Stimulated activated CD4-positive, alpha-beta T cell treated with anti-CD3 and anti-CD28 coated beads, Interleukin-2, amount 100 ng/mL, for 24 hours (primary cell): Measurements from ENCODE around the gene TMPRSS13.
"Not testable (repeated sequence)": the region's sequence is repeated elsewhere in the genome, so short reads cannot be mapped to it uniquely, and the experiment has no call there.

ENCODE experiments used
- DNase-seq, 2 donors: peaks; one replicate each; pipeline ENCODE4 v3.0.0-alpha.2; 2020

TMPRSS13 gene

GRCh38 chr11:117928446-117929141, 608 bp downstream of the TMPRSS13 start:
- DNase-seq: no peak

- DNase-seq: no peak
Measured at GRCh38 chr11:117927926-117928325, 1.3 kb downstream of the TMPRSS13 start.

DNA sequence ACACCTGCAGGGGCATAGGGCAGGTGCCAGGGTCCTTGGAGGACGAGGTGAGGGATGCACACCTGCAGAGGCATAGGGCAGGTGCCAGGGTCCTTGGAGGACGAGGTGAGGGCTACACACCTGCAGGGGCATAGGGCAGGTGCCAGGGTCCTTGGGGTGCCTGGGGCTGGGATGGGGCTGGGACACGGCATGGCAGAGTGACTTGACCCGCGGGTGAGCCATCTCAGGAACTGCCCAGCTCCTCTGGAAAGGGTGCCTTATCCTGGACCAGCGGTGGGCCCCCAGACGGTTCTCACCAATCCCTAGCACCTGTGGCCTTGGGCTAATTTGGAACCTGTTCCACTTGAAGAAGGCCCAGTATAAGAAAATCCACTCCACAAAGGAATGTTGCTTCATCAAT, 3.0 kb downstream of the TMPRSS13 start:
- not testable (repeated sequence) for DNase-seq

- no peak for DNase-seq
Measured at GRCh38 chr11:117925198-117925925, 3.8 kb downstream of the TMPRSS13 start.

DNA sequence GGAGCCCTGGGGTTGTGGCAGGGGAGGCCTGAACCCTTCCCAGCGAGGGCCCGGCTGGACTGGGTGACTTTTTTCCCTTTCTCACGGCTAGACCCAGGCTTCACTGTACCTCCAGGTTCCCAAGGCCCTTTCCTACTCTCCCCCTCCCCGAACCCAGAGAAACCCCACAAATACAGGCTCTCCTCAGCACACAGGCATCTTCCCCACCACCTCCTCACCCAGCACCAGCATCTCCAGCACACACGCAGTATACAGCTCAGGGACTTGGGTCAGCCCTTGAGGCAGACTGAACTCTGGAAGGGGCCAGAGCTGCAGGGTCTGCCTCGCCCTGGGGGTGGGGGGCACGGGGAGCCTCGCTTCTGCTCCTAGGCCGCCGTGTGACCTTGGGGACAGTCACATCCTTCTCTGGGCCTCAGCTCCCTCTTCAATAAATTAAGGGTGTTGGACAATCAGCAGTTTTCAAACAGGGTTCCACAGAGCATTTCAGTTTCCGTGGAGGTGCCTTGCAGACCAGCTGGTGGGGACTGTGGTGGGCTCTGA, 4.5 kb downstream of the TMPRSS13 start:
- no peak for DNase-seq

- DNase-seq: no peak
Measured at GRCh38 chr11:117923773-117924172, 5.4 kb downstream of the TMPRSS13 start.

GRCh38 chr11:117923275-117923674, 5.9 kb downstream of the TMPRSS13 start:
- no peak for DNase-seq

GRCh38 chr11:117921893-117922292, 7.3 kb downstream of the TMPRSS13 start:
- no peak for DNase-seq

DNA sequence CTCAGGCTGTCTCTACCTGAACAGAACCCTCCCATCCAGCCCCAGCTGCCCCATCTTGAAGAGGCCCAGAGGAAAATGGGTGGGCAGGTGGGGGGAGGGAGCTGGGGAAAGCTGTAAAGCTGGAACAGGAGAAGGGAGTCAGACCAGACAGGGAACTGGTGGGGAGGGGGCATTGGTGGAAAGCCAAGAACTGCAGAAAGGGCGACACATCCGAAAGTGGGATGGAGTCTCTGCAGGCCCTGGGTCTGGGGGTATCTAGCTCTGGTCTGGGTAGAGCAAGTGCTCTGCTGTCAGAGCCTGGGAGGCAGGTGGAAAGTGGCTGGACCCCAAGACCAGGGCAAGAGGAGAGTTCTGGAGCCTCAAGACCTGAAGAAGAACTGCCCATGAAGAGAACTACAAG, 7.7 kb downstream of the TMPRSS13 start:
- no peak for DNase-seq

DNA sequence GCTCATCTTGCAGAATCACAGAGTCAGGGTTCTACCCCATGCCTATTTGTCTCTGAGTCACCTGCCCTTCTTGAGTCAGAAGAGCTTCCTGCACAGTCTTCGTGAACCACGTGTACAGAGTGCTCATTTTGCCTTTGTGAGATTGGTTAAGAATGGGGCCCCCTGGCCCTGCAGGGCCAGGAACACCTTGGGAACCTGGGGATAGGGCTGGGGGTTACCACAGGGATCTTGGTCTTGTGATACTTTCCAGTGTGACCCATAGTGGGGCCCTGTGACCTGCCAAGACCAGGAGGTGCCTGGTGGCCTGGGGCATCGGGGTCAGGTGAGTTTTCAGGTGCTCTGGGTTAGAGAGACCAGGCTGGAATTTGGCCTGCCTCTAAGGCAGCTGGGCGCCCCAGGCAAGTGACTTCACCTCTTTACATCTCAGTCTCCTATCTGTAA, 9.4 kb downstream of the TMPRSS13 start:
- no peak for DNase-seq

DNA sequence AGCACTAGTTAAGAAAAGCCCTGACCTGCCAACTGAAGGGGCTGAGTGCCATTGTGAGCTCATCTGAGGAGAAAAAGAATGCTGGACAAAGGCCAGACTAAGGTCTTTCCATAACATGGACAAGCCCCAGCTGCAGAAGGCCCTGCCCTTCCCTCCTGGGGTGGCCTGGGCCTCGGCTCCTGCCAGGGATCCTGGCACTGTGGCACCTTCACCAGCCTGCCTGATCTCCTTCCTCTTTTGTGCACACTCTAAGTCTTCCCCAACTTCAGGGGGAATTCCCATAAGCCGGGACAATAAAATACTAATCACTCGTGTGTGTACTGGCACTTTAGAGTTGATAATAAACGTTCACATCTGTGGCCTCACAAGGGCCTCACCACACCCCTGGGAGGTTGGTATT, 9.9 kb downstream of the TMPRSS13 start:
- no peak for DNase-seq

DNA sequence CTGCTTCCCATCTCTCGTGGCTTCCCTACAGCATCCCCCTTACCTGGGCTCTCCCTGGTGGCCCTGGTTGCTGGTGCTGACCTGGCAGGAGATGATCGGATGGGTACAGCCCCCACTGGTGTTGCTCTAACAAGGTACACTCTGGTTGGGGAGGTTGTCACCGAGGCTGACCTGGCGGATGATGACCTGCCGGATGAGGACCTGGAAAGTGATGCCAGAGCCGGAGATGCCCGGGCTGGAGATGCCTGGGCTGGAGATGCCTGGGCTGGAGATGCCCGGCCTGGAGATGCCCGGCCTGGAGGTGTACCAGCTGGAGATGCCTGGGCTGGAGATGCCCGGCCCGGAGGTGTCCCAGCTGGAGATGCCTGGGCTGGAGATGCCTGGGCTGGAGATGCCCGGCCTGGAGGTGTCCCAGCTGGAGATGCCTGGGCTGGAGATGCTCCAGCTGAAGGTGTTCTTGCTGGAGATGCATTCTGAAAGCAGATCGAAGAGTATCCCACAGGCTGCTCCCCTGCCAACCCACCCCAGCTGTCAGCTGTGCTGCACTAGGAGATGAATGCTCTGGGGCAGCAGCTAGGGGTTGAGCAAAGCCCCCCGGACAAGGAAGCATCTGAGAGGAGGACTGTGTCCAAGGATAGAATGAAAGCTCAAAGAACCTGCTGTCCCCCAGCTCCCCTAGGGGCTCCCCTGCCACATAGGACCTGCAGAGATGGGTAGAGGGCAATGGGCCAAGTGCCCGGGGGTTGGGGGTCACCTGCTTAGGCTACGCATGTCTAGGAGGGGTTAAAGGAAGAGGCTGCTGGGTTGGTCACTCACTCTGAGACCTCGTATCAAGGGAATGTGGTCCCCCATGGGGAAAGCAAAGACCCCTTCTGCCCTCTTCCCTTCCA, 10.6 kb downstream of the TMPRSS13 start:
- no peak for DNase-seq

DNA sequence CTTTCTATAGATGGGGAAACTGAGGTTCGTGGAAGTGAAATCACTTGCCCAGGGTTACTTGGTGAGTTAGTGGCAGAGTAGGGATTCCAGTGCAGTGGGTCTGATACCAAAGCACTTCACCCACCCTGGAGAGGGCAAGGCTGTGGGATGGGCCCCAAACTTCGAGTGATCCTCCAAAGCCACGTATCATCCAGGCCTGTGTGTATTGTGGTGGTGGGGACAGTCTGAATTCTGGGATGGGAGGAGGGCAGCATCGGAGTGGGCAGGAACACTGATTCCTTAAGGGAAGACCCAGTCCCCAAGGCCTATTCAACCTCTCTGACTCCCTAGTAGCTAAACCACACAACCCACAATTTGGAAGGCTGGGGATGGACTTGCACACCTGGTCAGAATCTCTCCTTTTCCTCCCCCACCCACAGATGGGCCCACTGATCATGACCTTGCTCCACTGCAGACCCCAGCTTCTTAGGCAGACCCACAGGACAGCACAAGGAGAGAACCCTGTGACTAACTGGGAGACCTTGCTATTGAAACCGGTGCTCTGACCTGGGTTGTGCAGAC, 11.5 kb downstream of the TMPRSS13 start:
- DNase-seq: no peak

DNA sequence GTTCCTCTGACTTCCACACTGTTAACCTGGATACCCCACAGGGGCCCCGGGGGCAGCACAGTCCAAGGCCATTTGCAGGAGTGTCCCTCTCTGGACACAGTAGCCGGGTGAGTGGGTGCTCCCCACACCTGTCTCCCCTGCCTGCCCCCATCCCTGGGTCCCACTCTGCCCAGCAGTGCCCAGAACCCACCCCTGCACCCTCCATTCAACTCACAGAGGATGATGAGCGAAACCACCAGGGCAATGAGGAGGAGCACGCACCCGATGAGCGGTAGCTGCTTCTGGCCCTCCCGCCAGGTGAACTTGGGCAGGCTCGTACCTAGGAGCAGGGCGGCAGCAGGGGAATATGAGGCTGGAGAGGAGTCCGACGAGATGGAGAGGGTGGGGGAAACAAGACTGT, 12.2 kb downstream of the TMPRSS13 start:
- DNase-seq: no peak

DNA sequence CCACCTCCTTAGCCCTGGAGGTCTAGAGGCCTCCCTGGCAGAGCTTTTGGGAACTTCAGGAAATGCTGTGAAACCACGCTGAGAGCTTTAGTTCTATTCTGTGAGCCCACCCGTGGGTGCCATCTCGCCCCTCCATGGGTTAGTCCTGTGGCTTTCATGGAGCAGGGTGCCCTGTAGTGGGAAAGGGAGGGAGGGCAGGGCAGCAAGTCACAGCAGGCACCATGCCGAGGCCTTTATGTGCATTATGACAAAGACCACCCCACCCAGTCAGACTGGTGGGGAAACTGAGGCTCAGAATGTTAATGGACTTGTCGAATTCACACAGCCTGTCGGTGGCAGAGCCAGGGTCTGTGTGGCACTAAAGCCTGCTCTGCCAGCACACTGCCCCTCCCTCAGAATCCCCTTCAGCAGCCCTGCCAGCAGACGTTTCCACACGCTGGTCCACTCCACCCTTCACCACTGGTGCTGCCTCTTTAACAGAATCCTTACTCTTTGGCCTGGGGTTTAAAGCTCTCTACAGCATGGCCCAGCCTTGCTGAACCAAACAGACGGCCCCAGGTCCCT, 13.4 kb downstream of the TMPRSS13 start:
- DNase-seq: no peak

GRCh38 chr11:117914991-117915618, 14.1 kb downstream of the TMPRSS13 start:
- no peak for DNase-seq

DNA sequence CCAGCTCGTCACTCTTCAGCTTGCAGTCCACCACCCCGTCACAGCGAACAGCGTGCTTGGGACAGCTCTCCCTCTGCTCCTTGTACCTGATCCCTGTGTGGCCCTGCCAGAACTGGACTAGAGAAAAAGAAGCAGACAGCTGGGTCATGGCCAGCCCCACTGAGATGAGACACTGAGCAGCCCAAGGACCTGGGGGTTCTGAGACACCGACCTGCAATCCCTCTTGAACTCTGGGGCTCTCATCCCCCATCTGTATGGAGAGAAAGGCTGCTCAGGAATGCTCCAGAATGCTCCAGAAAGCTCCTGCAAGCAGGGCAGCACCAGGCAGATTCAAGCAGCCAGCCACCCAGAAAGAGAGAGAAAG, 14.8 kb downstream of the TMPRSS13 start:
- no peak for DNase-seq

GRCh38 chr11:117913736-117914397, 15.3 kb downstream of the TMPRSS13 start:
- no peak for DNase-seq

DNA sequence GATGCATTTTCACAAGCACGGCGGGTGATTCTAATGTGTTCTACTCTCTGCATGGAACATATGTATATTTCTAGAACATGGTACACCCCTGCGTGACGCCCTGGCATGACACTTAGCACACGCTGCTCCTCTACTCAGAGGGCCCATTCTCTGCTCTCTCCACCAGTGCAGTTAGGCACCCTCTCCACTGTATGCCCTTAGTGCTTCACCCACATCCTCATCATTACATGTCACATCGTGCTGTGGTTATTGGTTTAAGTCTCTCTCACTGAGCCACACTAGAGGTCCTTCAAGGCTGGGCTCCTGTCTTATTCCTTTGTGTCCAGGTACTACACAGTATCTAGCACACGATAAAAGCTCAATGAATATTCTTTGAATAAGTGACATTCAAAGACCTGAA, 16.7 kb downstream of the TMPRSS13 start:
- no peak for DNase-seq

DNA sequence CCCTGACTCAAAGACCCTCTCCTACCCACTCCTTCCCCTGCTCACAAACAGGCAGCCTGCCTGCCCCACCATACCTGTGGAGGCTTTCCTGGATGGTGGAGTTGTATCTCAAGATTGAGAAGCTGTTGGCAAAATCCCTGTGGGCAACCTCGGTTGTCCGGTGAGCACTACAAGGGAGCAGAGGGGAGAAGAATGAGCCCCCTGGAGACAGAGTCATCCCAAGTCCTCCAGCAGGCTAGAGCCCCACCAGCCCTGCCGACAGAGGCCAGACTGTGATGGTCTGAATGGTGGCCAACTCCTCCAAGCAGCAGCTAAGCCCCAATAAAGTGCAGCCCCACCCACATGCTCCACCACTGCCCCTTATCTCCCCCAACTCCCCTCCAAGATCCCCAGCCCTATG, 17.5 kb downstream of the TMPRSS13 start:
- DNase-seq: no peak

GRCh38 chr11:117910941-117911655, 18.1 kb downstream of the TMPRSS13 start:
- no peak for DNase-seq
